ENCODE measurements around the gene MRPS27. TPM values are rescaled to one million over a fixed set of nuclear protein-coding genes. Genes with fewer than 3 reads are reported as not detected.

Gene MRPS27
- total RNA-seq, 1 donor from 2014 or later, result 54.7 TPM

GRCh38 chr5:72252574-72253155 is 67.4 kb downstream of the MRPS27 start:
- Mint-ChIP-seq H3K9me3 (ENCODE audit: low read depth) (no peaks in the 10 kb centered on the region), H3K27ac (no peak overlapping the region)

GRCh38 chr5:72252008-72252407 is 68.0 kb downstream of the MRPS27 start:
- H3K4me3 Mint-ChIP-seq (ENCODE audit: low read depth), result no peak overlapping the region
- no peaks in the 10 kb centered on the region for H3K27me3 Mint-ChIP-seq
- no peak for TF ChIP-seq CTCF (IDR thresholded peaks at IDR 0.05; ENCODE audit: unreplicated experiment)
- H3K4me1 Mint-ChIP-seq (ENCODE audit: low read depth), result peaks cover 5% of the 10 kb centered on the region
- H3K36me3 Mint-ChIP-seq (ENCODE audit: insufficient read depth), result peaks cover 2% of the 10 kb centered on the region
- no peak overlapping the region for H3K27ac Mint-ChIP-seq
- no peak for DNase-seq (ENCODE audit: low spot score, unreplicated experiment)
- no peaks in the 10 kb centered on the region for H3K9me3 Mint-ChIP-seq (ENCODE audit: low read depth)

More at GRCh38 chr5:72252574-72253155, 67.4 kb downstream of the MRPS27 start:
- Mint-ChIP-seq H3K4me3 (ENCODE audit: low read depth) (no peak overlapping the region), H3K36me3 (ENCODE audit: insufficient read depth) (peaks cover 5% of the 10 kb centered on the region), H3K27me3 (no peaks in the 10 kb centered on the region), H3K4me1 (ENCODE audit: low read depth) (peaks cover 5% of the 10 kb centered on the region)
- no peak for TF ChIP-seq CTCF (IDR thresholded peaks at IDR 0.05; ENCODE audit: unreplicated experiment)
- no peak for DNase-seq (ENCODE audit: low spot score, unreplicated experiment)

- H3K27ac Mint-ChIP-seq, result no peak overlapping the region
- H3K4me3 Mint-ChIP-seq (ENCODE audit: low read depth), result no peak overlapping the region
- H3K36me3 Mint-ChIP-seq (ENCODE audit: insufficient read depth), result peaks cover 2% of the 10 kb centered on the region
- H3K27me3 Mint-ChIP-seq, result no peaks in the 10 kb centered on the region
- peaks cover 5% of the 10 kb centered on the region for H3K4me1 Mint-ChIP-seq (ENCODE audit: low read depth)
- DNase-seq (ENCODE audit: low spot score, unreplicated experiment), result no peak
- no peaks in the 10 kb centered on the region for H3K9me3 Mint-ChIP-seq (ENCODE audit: low read depth)
- TF ChIP-seq CTCF (IDR thresholded peaks at IDR 0.05; ENCODE audit: unreplicated experiment), result no peak
These were observed 68.7 kb downstream of the MRPS27 start for GRCh38 chr5:72251386-72251785.

- peaks cover 8% of the 10 kb centered on the region for H3K4me1 Mint-ChIP-seq (ENCODE audit: low read depth)
These were observed 71.5 kb downstream of the MRPS27 start for GRCh38 chr5:72248410-72248981.

GRCh38 chr5:72246954-72247442 is 73.0 kb downstream of the MRPS27 start:
- H3K27me3 Mint-ChIP-seq, result peaks cover 2% of the 10 kb centered on the region

More at GRCh38 chr5:72248410-72248981, 71.5 kb downstream of the MRPS27 start:
- no peak for DNase-seq (ENCODE audit: low spot score, unreplicated experiment)
- Mint-ChIP-seq H3K27ac (no peak overlapping the region), H3K36me3 (ENCODE audit: insufficient read depth) (peaks cover 2% of the 10 kb centered on the region), H3K4me3 (ENCODE audit: low read depth) (no peak overlapping the region), H3K9me3 (ENCODE audit: low read depth) (no peaks in the 10 kb centered on the region), H3K27me3 (peaks cover 2% of the 10 kb centered on the region)
- TF ChIP-seq CTCF (IDR thresholded peaks at IDR 0.05; ENCODE audit: unreplicated experiment), result no peak

More at GRCh38 chr5:72246954-72247442, 73.0 kb downstream of the MRPS27 start:
- DNase-seq (ENCODE audit: low spot score, unreplicated experiment), result no peak
- Mint-ChIP-seq H3K4me1 (ENCODE audit: low read depth) (peaks cover 18% of the 10 kb centered on the region), H3K27ac (no peak overlapping the region), H3K36me3 (ENCODE audit: insufficient read depth) (peaks cover 2% of the 10 kb centered on the region), H3K9me3 (ENCODE audit: low read depth) (no peaks in the 10 kb centered on the region), H3K4me3 (ENCODE audit: low read depth) (no peak overlapping the region)
- TF ChIP-seq CTCF (IDR thresholded peaks at IDR 0.05; ENCODE audit: unreplicated experiment), result no peak

Data from progenitor cell of endocrine pancreas (in vitro differentiated cells).